ENCODE results near the gene EEFSEC.

The EEFSEC gene

GRCh38 chr3:128153156-128154041 is at the start of gene EEFSEC:
Gene EEFSEC, plus strand, starts transcription at chr3:128153481. Its CDS starts 27 bp downstream, at chr3:128153508.
- DNase-seq: peak; percentile 74

GRCh38 chr3:128107834-128108233 is 45.4 kb upstream of the EEFSEC start:
- no peak for DNase-seq

- no peak for DNase-seq
These were observed 42.1 kb upstream of the EEFSEC start for GRCh38 chr3:128111147-128111546.

GRCh38 chr3:128112357-128112968 is 40.8 kb upstream of the EEFSEC start:
- DNase-seq: peak; percentile 14

- DNase-seq: no peak
These were observed 39.2 kb upstream of the EEFSEC start for GRCh38 chr3:128113817-128114794.

- no peak for DNase-seq
These were observed 31.3 kb upstream of the EEFSEC start for GRCh38 chr3:128122013-128122412.

GRCh38 chr3:128123156-128123537 is 30.1 kb upstream of the EEFSEC start:
- DNase-seq: no peak

- DNase-seq: peak; percentile 88
These were observed 29.5 kb upstream of the EEFSEC start, which contains the start of gene RUVBL1 for GRCh38 chr3:128123538-128124368. Gene RUVBL1, minus strand, starts transcription at chr3:128123812. Its CDS starts 88 bp downstream, at chr3:128123724.

GRCh38 chr3:128127236-128127635 is 26.0 kb upstream of the EEFSEC start:
- no peak for DNase-seq

- DNase-seq: no peak
These were observed 25.0 kb upstream of the EEFSEC start for GRCh38 chr3:128128251-128128650.

- no peak for DNase-seq
These were observed 21.2 kb upstream of the EEFSEC start for GRCh38 chr3:128131897-128132646.

GRCh38 chr3:128133273-128133883 is 19.9 kb upstream of the EEFSEC start:
- DNase-seq: peak; percentile 35

- no peak for DNase-seq
These were observed 9.8 kb upstream of the EEFSEC start for GRCh38 chr3:128143496-128143895.

- no peak for DNase-seq
These were observed 8.6 kb upstream of the EEFSEC start for GRCh38 chr3:128144512-128145187.

- no peak for DNase-seq
These were observed 8.0 kb upstream of the EEFSEC start for GRCh38 chr3:128145279-128145678.

- DNase-seq: no peak
These were observed 7.1 kb upstream of the EEFSEC start for GRCh38 chr3:128146201-128146600.

- no peak for DNase-seq
These were observed 3.6 kb upstream of the EEFSEC start for GRCh38 chr3:128149650-128150049.

- DNase-seq: no peak
These were observed 1.5 kb upstream of the EEFSEC start for GRCh38 chr3:128151758-128152274.

- no peak for DNase-seq
These were observed 694 bp upstream of the EEFSEC start for GRCh38 chr3:128152419-128153155.

Measured in activated T-cell treated with anti-CD3 and anti-CD28 coated beads for 4 hours (primary cell).